ENCODE data around the gene GSTT4.
"Not testable (repeated sequence)": the region's sequence is repeated elsewhere in the genome, so short reads cannot be mapped to it uniquely, and the experiment has no call there.

GRCh38 chr22:23993080-23993479 lies 12.2 kb downstream of the GSTT4 start:
- TF ChIP-seq, protein P1, sequence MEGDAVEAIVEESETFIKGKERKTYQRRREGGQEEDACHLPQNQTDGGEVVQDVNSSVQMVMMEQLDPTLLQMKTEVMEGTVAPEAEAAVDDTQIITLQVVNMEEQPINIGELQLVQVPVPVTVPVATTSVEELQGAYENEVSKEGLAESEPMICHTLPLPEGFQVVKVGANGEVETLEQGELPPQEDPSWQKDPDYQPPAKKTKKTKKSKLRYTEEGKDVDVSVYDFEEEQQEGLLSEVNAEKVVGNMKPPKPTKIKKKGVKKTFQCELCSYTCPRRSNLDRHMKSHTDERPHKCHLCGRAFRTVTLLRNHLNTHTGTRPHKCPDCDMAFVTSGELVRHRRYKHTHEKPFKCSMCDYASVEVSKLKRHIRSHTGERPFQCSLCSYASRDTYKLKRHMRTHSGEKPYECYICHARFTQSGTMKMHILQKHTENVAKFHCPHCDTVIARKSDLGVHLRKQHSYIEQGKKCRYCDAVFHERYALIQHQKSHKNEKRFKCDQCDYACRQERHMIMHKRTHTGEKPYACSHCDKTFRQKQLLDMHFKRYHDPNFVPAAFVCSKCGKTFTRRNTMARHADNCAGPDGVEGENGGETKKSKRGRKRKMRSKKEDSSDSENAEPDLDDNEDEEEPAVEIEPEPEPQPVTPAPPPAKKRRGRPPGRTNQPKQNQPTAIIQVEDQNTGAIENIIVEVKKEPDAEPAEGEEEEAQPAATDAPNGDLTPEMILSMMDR (IDR thresholded peaks at IDR 0.05; ENCODE audit: low read depth, low read length), result not testable (repeated sequence)
- not testable (repeated sequence) for TF ChIP-seq EZH2phosphoT487 (IDR thresholded peaks at IDR 0.05; ENCODE audit: low read depth)

Data from OCI-LY3 (cell line).